ENCODE results near the gene PCSK6.
"Not testable (repeated sequence)": the region's sequence is repeated elsewhere in the genome, so short reads cannot be mapped to it uniquely, and the experiment has no call there.

- not testable (repeated sequence) for TF ChIP-seq CTCF, EP300, POLR2A, POLR2AphosphoS5 (IDR thresholded peaks at IDR 0.05)
These were observed 25.8 kb downstream of the PCSK6 start for GRCh38 chr15:101463696-101464095.

Data from gastroesophageal sphincter (tissue), 3 donors.